Left ventricle myocardium inferior (tissue), 1 donor: ENCODE results near the gene EGLN1. TPM values are rescaled to one million over a fixed set of nuclear protein-coding genes. Genes with fewer than 3 reads are reported as not detected.

Source experiments
- DNase-seq: peaks from one replicate; pipeline ENCODE4 v3.0.0-alpha.2; 2020
- H3K27ac ChIP-seq: fragments of 200-600 bp; replicated peaks from 2 replicates; pipeline ENCODE4 v1.8.0; 2021
- H3K27me3 ChIP-seq: fragments of 200-600 bp; 2 replicates; pipeline ENCODE4 v1.8.0; 2021; ENCODE audit warnings: low read depth
- H3K36me3 ChIP-seq: fragments of 200-600 bp; 2 replicates; pipeline ENCODE4 v1.8.0; 2021
- H3K4me1 ChIP-seq: fragments of 200-600 bp; 2 replicates; pipeline ENCODE4 v1.8.0; 2021
- H3K4me3 ChIP-seq: fragments of 200-600 bp; 2 replicates; pipeline ENCODE4 v1.8.0; 2021; ENCODE audit warnings: mild to moderate bottlenecking, moderate library complexity
- H3K9me3 ChIP-seq: fragments of 200-600 bp; replicated peaks from 2 replicates; pipeline ENCODE4 v1.8.0; 2021
- intact Hi-C: fragments of 100-400 bp; cut with micrococcal nuclease; formaldehyde crosslinking; loops from one replicate; pipeline ENCODE4 v1.11.0; 2022
- total RNA-seq: library from RNA; stranded (reverse); fragmentation: NEBNext Ultra II Directional; extraction: Animal tissue kit (Norgen Biotek cat#: 25700); gene quantifications from one replicate; pipeline ENCODE4 v1.2.1, GENCODE V29; 2021
- TF ChIP-seq, protein P1 (sequence below): fragments of 200-600 bp; IDR thresholded peaks from 2 replicates; pipeline ENCODE4 v1.8.0; 2021; ENCODE audit warnings: antibody characterized with exemption, mild to moderate bottlenecking, borderline replicate concordance
- donor health status: DM: no; HTN: yes; CAD: no; lungs with severe emphysema.

EGLN1 gene
- total RNA-seq, 1 donor from 2014 or later: 83.2 TPM

DNA sequence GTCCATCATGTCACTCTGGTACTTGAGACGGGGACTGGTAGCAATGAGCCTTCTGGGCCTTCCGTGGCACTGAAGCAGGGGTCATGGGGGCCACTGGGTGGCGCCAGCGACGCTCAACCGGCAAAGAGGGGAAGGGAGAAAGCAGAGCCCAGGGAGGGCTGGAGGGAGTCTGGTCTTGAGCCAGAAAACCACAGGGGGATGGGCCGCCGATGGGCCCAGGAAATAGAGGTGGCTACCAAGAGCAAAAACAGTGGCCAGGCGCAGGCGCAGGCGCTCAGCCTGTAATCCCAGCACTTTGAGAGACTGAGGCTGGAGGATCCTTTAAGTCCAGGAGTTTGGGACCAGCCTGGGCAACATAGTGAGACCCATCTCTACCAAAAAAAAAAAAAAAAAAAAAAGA, 106.2 kb downstream of the EGLN1 start:
- Histone ChIP-seq H3K4me1 (no peaks in the 10 kb centered on the region), H3K9me3 (no peaks in the 10 kb centered on the region), H3K27me3 (peaks cover 5% of the 10 kb centered on the region), H3K27ac (no peak overlapping the region), H3K36me3 (no peaks in the 10 kb centered on the region), H3K4me3 (no peak overlapping the region)
- TF ChIP-seq, protein P1, sequence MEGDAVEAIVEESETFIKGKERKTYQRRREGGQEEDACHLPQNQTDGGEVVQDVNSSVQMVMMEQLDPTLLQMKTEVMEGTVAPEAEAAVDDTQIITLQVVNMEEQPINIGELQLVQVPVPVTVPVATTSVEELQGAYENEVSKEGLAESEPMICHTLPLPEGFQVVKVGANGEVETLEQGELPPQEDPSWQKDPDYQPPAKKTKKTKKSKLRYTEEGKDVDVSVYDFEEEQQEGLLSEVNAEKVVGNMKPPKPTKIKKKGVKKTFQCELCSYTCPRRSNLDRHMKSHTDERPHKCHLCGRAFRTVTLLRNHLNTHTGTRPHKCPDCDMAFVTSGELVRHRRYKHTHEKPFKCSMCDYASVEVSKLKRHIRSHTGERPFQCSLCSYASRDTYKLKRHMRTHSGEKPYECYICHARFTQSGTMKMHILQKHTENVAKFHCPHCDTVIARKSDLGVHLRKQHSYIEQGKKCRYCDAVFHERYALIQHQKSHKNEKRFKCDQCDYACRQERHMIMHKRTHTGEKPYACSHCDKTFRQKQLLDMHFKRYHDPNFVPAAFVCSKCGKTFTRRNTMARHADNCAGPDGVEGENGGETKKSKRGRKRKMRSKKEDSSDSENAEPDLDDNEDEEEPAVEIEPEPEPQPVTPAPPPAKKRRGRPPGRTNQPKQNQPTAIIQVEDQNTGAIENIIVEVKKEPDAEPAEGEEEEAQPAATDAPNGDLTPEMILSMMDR: peak; percentile 67
- peak; percentile 24 for DNase-seq
- intact Hi-C loops: no loop called here

Other genes with a start within 250 kb of the EGLN1 start
- 56.7 TPM for gene GNPAT, start 181.1 kb downstream of the EGLN1 start, total RNA-seq
- 12.2 TPM for gene EXOC8, start 84.4 kb downstream of the EGLN1 start, total RNA-seq
- 7.4 TPM for gene SPRTN, start 84.0 kb downstream of the EGLN1 start, total RNA-seq
- gene TSNAX, start 106.4 kb upstream of the EGLN1 start, total RNA-seq: 23.6 TPM
- 3.5 TPM for gene DISC1, start 204.5 kb upstream of the EGLN1 start, total RNA-seq